Liver (tissue), 9 donors: ENCODE data around the gene SEC24C. TPM values are rescaled to one million over a fixed set of nuclear protein-coding genes. Genes with fewer than 3 reads are reported as not detected.

Experiments used
- DNase-seq: peaks from one replicate; pipeline ENCODE4 v3.0.0-alpha.2; 2017; ENCODE audit warnings: low spot score
- H3K27ac ChIP-seq, 2 donors: one replicate each; pipeline ENCODE4 v1.7.0; 2013; ENCODE audit warnings: inconsistent platforms in 2 of 2, low read length in 2 of 2, control low read depth in 1 of 2, low read depth in 1 of 2, mild to moderate bottlenecking in 1 of 2
- H3K27me3 ChIP-seq, 4 donors: one replicate each; pipeline versions ENCODE4 v1.6.1 to v1.7.0; 2013; ENCODE audit warnings: low read length in 3 of 4, inconsistent platforms in 1 of 4, mild to moderate bottlenecking in 1 of 4, moderate library complexity in 1 of 4; ENCODE audit not compliant: control insufficient read depth in 4 of 4, insufficient read depth in 4 of 4
- H3K36me3 ChIP-seq, 4 donors: one replicate each; pipeline versions ENCODE4 v1.6.1 to v1.7.0; 2013; ENCODE audit warnings: low read length in 3 of 4, mild to moderate bottlenecking in 3 of 4, low read depth in 1 of 4, moderate library complexity in 1 of 4; ENCODE audit not compliant: control insufficient read depth in 4 of 4, insufficient read depth in 3 of 4
- H3K4me1 ChIP-seq, 4 donors: one replicate each; pipeline versions ENCODE4 v1.6.1 to v1.7.0; 2013; ENCODE audit warnings: low read length in 3 of 4, mild to moderate bottlenecking in 3 of 4, moderate library complexity in 1 of 4; ENCODE audit not compliant: control insufficient read depth in 4 of 4, insufficient read depth in 4 of 4
- H3K4me3 ChIP-seq, 3 donors: one replicate each; pipeline versions ENCODE4 v1.6.1 to v1.7.0; 2013; ENCODE audit warnings: low read length in 3 of 3, control low read depth in 1 of 3, low read depth in 1 of 3, mild to moderate bottlenecking in 1 of 3
- H3K9ac ChIP-seq, 2 donors: one replicate each; pipeline ENCODE4 v1.7.0; 2013; ENCODE audit warnings: low read length in 2 of 2, mild to moderate bottlenecking in 2 of 2, moderate library complexity in 2 of 2, control low read depth in 1 of 2, low read depth in 1 of 2
- H3K9me3 ChIP-seq, 4 donors: one replicate each; pipeline versions ENCODE4 v1.6.1 to v1.7.0; 2013; ENCODE audit warnings: low read length in 3 of 4; ENCODE audit not compliant: control insufficient read depth in 4 of 4
- ATF3 ChIP-seq: IDR thresholded peaks from 2 replicates; pipeline ENCODE4 v1.6.1; 2016; ENCODE audit warnings: antibody characterized with exemption
- CTCF ChIP-seq: fragments of 150-350 bp; IDR thresholded peaks from 2 replicates; pipeline ENCODE4 v1.5.1; 2017; ENCODE audit warnings: improper control_type of control experiment, low read depth, low read length; ENCODE audit not compliant: missing input control
- EGR1 ChIP-seq, 2 donors: IDR thresholded peaks; 2 replicates each; pipeline ENCODE4 v1.6.1; 2016 to 2018; ENCODE audit warnings: antibody characterized with exemption in 2 of 2, low read depth in 2 of 2
- FOXA1 ChIP-seq: IDR thresholded peaks from 2 replicates; pipeline ENCODE4 v1.6.1; 2016; ENCODE audit warnings: antibody characterized with exemption
- FOXA2 ChIP-seq: IDR thresholded peaks from 2 replicates; pipeline ENCODE4 v1.6.1; 2016; ENCODE audit warnings: antibody characterized with exemption
- GABPA ChIP-seq, 2 donors: IDR thresholded peaks in 1 of 2; conservative IDR thresholded peaks in 1 of 2; 2 replicates each; pipeline ENCODE4 v1.6.1; 2016; ENCODE audit warnings: antibody characterized with exemption in 2 of 2, mild to moderate bottlenecking in 1 of 2, moderate library complexity in 1 of 2
- HNF4A ChIP-seq, 2 donors: conservative IDR thresholded peaks; 2 replicates each; pipeline ENCODE4 v1.6.1; 2016; ENCODE audit warnings: antibody characterized with exemption in 2 of 2, mild to moderate bottlenecking in 2 of 2
- HNF4G ChIP-seq: IDR thresholded peaks from 2 replicates; pipeline ENCODE4 v1.6.1; 2016; ENCODE audit warnings: antibody characterized with exemption
- JUND ChIP-seq, 2 donors: IDR thresholded peaks; 2 replicates each; pipeline ENCODE4 v1.6.1; 2016; ENCODE audit warnings: antibody characterized with exemption in 2 of 2
- MAX ChIP-seq: IDR thresholded peaks from 2 replicates; pipeline ENCODE4 v1.6.1; 2016; ENCODE audit warnings: antibody characterized with exemption
- RAD21 ChIP-seq, 2 donors: IDR thresholded peaks; 2 replicates each; pipeline ENCODE4 v1.6.1; 2016; ENCODE audit warnings: antibody characterized with exemption in 2 of 2, mild to moderate bottlenecking in 2 of 2
- REST ChIP-seq: IDR thresholded peaks from 2 replicates; pipeline ENCODE4 v1.6.1; 2016; ENCODE audit warnings: antibody characterized with exemption, mild to moderate bottlenecking
- RXRA ChIP-seq, 2 donors: IDR thresholded peaks; 2 replicates each; pipeline ENCODE4 v1.6.1; 2017 to 2018; ENCODE audit warnings: antibody characterized with exemption in 2 of 2, mild to moderate bottlenecking in 1 of 2
- SP1 ChIP-seq: IDR thresholded peaks from 2 replicates; pipeline ENCODE4 v1.6.1; 2018; ENCODE audit warnings: antibody characterized with exemption, mild to moderate bottlenecking
- TAF1 ChIP-seq: conservative IDR thresholded peaks from 2 replicates; pipeline ENCODE4 v1.6.1; 2016; ENCODE audit warnings: antibody characterized with exemption, mild to moderate bottlenecking
- YY1 ChIP-seq: IDR thresholded peaks from 2 replicates; pipeline ENCODE4 v1.6.1; 2016; ENCODE audit warnings: antibody characterized with exemption, mild to moderate bottlenecking
- ZBTB33 ChIP-seq: IDR thresholded peaks from 2 replicates; pipeline ENCODE4 v1.6.1; 2016; ENCODE audit warnings: antibody characterized with exemption
- WGBS: extraction: QIAGEN DNeasy Blood & Tissue Kit; methylation state at CpG from one replicate; pipeline ENCODE4 v1.1.7; 2013; 5-methylcytosine and 5-hydroxymethylcytosine counted together
- polyA plus RNA-seq, 2 donors: library from polyadenylated mRNA; stranded (reverse) in 1 of 2; unstranded in 1 of 2; fragments of 200-250 nt in 1 of 2; fragments of >200 nt in 1 of 2; fragmentation: Nextera tagmentation in 1 of 2; extraction: Ambion mirVana in 1 of 2; gene quantifications; one replicate each; pipeline versions ENCODE4 v1.2.1 to v1.2.3, GENCODE V29; 2013 to 2015
- total RNA-seq, 2 donors: library from RNA; depleted of rRNA; stranded (reverse); fragments of >200 nt; gene quantifications; one replicate each; pipeline ENCODE4 v1.2.3, GENCODE V29; 2014
- donor health status: healthy.
- donor health status: healthy.
- donor health status: healthy.
- donor health status: healthy.
- donor health status: healthy.

The SEC24C gene
- total and polyA plus RNA-seq, 4 donors = 15.0 to 48.1 (median 40.9) TPM

GRCh38 chr10:73790886-73791625, 46.9 kb downstream of the SEC24C start:
- H3K27me3 ChIP-seq = no peaks in the 10 kb centered on the region
- no peak overlapping the region for H3K27ac ChIP-seq
- TF ChIP-seq MAX (no peak), SP1 (no peak), RAD21 (IDR thresholded peaks at IDR 0.05) (no peak), FOXA2 (no peak), FOXA1 (no peak), REST (no peak), EGR1 (IDR thresholded peaks at IDR 0.05; ENCODE audit: low read depth in 2 of 2) (no peak), HNF4G (no peak), YY1 (no peak), RXRA (IDR thresholded peaks at IDR 0.05) (no peak), ZBTB33 (no peak), TAF1 (no peak), ATF3 (no peak), CTCF (no peak), GABPA (IDR thresholded peaks at IDR 0.05 in 1 of 2, conservative IDR thresholded peaks at IDR 0.05 in 1 of 2) (no peak), HNF4A (conservative IDR thresholded peaks at IDR 0.05) (no peak), JUND (IDR thresholded peaks at IDR 0.05) (no peak)
- no peak for DNase-seq
- 96% methylated on average over 22 of the region's 22 CpGs for WGBS
- peaks cover 3 to 15% (median 13%) of the 10 kb centered on the region in 4 donors for H3K4me1 ChIP-seq
- no peak overlapping the region for H3K9ac ChIP-seq
- H3K36me3 ChIP-seq = peaks cover 25 to 73% (median 61%) of the 10 kb centered on the region in 4 donors
- H3K4me3 ChIP-seq = no peak overlapping the region
- H3K9me3 ChIP-seq = no peaks in the 10 kb centered on the region
